22Rv1 (cell line): ENCODE measurements around the gene RET.

Experiments
- CTCF ChIP-seq: fragments of 450-650 bp; IDR thresholded peaks from 2 replicates; pipeline ENCODE4 v1.5.1; 2017; ENCODE audit warnings: mild to moderate bottlenecking
- ZFX ChIP-seq: fragments of 450-650 bp; IDR thresholded peaks from 2 replicates; pipeline ENCODE4 v1.6.1; 2017; ENCODE audit warnings: antibody characterized with exemption, borderline replicate concordance

- TF ChIP-seq CTCF (no peak), ZFX (no peak)
These were observed 27.8 kb upstream of the RET start for GRCh38 chr10:43049081-43049551.
